LNCaP clone FGC (cell line): ENCODE data around the gene CAPN9.

Experiments
- DNase-seq: peaks from one replicate; pipeline ENCODE4 v3.0.0-alpha.2; 2011; ENCODE audit warnings: low read depth
- H3K4me3 ChIP-seq: 2 replicates; pipeline ENCODE4 v1.5.1; 2011; ENCODE audit warnings: mild to moderate bottlenecking, low read depth, low read length, control low read depth
- TF ChIP-seq, protein P1 (sequence below): IDR thresholded peaks from 2 replicates; pipeline ENCODE4 v1.5.1; 2012; ENCODE audit warnings: mild to moderate bottlenecking; ENCODE audit not compliant: control insufficient read depth, insufficient read depth; ENCODE audit errors: extremely low read depth

Gene CAPN9

DNA sequence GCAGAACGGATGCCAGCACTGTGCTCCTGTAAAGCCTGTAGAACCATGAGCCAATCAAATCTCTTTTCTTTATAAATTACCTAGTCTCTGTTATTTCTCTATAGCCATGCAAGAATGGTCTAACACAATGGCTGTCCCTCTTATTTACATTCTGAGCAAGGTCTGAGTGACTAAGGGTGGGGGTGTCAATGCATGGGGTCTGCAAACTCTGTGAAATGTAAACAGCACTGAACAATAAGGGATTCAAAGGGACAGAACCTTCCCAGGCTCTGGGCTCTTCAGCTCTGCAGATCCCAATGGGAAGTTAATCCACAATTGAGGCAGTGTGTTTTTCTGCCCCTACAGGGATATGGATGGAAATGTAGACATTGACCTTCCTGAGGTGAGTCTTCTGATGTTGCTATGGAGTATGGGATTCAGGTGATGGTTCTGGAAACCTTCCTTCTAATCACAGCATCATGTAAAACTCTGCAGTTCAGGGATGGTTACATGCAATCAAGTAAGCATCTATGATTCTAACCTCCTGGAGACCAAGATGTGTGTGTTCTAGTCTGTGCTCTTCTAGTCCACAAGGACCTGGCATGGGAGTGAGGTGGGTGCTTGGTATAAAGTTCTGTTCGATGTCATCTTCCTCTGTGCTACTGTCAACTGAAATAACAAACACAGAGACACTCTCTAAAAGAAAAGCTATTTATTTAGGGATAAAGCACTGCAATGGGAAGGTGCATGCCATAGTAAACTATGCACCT lies 38.6 kb downstream of the CAPN9 start:
- TF ChIP-seq, protein P1, sequence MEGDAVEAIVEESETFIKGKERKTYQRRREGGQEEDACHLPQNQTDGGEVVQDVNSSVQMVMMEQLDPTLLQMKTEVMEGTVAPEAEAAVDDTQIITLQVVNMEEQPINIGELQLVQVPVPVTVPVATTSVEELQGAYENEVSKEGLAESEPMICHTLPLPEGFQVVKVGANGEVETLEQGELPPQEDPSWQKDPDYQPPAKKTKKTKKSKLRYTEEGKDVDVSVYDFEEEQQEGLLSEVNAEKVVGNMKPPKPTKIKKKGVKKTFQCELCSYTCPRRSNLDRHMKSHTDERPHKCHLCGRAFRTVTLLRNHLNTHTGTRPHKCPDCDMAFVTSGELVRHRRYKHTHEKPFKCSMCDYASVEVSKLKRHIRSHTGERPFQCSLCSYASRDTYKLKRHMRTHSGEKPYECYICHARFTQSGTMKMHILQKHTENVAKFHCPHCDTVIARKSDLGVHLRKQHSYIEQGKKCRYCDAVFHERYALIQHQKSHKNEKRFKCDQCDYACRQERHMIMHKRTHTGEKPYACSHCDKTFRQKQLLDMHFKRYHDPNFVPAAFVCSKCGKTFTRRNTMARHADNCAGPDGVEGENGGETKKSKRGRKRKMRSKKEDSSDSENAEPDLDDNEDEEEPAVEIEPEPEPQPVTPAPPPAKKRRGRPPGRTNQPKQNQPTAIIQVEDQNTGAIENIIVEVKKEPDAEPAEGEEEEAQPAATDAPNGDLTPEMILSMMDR = no peak
- no peak overlapping the region for H3K4me3 ChIP-seq
- DNase-seq = no peak

DNA sequence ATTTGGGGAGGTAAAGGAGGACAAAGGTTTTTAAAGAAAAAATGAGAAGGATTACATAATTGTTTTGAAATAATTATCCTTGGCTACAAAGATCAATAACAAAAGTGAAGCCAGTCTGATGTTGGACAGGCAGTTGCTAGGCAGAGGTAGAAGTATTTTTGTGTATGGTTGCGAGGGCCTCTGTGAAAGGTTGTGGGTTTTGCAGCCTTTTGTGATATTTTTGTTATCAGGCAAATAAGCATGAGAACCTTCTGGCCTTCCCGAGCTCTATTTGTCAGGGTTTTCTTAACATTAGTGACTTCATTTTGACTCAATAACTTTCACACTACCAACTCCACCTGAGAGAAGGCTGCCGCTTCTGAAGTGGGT lies 39.2 kb downstream of the CAPN9 start:
- TF ChIP-seq, protein P1 = no peak
- DNase-seq = no peak

DNA sequence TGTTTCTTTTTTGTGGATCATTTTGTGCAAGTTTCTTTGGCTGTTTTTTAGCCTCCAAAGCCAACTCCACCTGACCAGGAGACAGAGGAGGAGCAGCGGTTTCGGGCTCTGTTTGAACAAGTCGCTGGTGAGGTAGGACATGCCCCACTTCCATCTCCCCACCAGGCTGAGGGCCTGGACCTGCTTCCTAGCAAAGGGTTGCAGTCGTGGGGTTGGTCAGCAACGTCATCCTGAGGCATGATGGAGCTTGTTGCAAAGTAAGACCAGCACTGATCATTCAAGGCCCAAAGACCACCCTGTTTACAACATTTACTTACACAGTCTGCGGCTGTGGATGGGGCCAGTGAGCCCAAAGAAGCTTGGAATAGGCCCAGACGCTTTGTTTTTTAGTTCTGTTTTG lies 40.3 kb downstream of the CAPN9 start:
- no peak for DNase-seq
- no peak overlapping the region for H3K4me3 ChIP-seq
- TF ChIP-seq, protein P1 = no peak

More for the DNA sequence above, 39.2 kb downstream of the CAPN9 start:
- no peak overlapping the region for H3K4me3 ChIP-seq

DNA sequence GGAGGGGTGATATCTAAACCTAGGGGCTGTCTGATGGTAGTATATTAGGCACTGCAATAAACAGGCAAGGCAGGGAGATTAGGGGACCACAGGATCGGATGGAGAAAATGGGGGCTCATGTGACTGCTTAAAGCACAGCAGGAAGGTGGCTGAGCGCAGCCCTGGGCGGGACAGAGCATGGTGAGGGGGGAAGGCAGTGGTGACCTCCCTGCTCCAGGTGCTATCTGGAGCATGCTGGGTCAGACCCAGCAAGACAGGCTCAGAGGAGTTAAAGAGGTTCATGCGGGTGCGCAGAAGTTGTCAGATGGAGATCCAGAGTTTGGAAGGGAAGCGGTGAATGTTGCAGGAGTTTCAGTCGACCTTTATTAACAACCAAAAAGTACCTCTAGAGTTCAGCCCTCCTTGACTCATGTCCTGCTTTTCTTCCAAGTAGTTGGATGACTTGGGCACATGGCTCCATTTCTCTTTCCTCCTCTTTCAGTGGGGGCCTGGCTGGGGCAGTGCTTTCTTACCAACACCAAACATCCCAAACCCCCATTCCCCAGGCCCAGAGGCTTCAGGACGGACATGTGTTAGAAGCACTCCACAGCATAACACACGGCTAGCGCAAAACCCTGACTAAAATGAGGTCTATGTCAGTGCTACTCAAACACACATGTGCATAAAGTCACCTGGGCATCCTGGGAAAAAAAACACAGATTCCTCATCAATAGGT lies 41.5 kb downstream of the CAPN9 start:
- no peak for DNase-seq
- H3K4me3 ChIP-seq = no peak overlapping the region
- TF ChIP-seq, protein P1 = no peak

DNA sequence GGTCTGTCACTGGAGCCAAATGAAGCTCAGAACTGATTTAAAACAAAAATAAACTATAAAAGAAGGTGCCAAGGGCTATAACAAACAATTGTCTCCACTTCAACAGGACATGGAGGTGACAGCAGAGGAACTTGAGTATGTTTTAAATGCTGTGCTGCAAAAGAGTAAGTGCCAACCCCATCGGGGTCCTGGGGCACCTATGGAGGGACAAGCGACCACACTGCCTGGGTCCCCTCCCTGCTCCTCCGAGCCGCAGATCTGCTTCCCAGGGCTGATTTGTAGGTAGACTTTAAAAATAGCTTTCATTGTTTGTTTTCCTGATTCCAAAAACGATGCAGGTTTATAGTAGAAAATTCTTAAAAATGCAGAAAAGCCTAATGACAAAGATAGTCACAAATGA lies 42.8 kb downstream of the CAPN9 start:
- DNase-seq = no peak
- H3K4me3 ChIP-seq = no peak overlapping the region
- TF ChIP-seq, protein P1 = no peak

DNA sequence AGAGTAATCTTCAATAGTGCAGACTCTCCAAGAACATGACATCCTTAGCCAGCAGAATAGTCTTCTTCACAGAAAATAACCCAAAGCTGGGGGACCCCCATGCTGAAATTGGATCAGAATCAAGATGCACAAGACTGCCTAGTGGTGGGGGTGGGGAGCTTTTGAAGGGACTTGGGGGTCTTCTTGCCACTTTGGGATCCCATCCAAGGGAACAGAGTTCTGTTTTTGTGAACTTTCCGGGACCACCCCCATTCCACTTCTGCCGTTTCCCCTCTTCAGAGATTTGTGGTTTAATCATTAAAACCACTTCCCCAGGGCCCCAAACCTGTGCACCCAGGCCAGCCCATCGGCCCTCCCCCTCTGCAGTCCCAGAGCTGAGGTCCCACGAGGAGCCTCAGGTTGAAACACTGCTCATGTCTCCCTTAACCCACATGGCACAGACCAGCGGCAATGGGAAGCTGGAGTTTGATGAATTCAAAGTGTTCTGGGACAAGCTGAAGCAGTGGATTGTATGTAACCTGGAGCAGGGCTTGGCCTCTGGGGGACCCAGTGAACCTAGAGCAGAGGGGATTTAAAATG lies 44.9 kb downstream of the CAPN9 start:
- DNase-seq = no peak
- TF ChIP-seq, protein P1 = no peak

More for the DNA sequence above, 44.9 kb downstream of the CAPN9 start:
- H3K4me3 ChIP-seq = no peak overlapping the region
